Activated CD4-positive, alpha-beta T cell treated with anti-CD3 and anti-CD28 coated beads, Interleukin-2, amount 50 U/mL, for 24 hours (primary cell): ENCODE results near the gene RAB1B.
A peak's percentile ranks its signal among the peaks of the same experiment; 100 is the strongest.

Experiments
- DNase-seq, 2 donors: peaks; one replicate each; pipeline ENCODE4 v3.0.0-alpha.2; 2020; ENCODE audit warnings: low read depth in 1 of 2, low spot score in 1 of 2

Gene RAB1B

GRCh38 chr11:66282468-66283455 is 14.3 kb downstream of the RAB1B start:
- peak; percentile 97 for DNase-seq

DNA sequence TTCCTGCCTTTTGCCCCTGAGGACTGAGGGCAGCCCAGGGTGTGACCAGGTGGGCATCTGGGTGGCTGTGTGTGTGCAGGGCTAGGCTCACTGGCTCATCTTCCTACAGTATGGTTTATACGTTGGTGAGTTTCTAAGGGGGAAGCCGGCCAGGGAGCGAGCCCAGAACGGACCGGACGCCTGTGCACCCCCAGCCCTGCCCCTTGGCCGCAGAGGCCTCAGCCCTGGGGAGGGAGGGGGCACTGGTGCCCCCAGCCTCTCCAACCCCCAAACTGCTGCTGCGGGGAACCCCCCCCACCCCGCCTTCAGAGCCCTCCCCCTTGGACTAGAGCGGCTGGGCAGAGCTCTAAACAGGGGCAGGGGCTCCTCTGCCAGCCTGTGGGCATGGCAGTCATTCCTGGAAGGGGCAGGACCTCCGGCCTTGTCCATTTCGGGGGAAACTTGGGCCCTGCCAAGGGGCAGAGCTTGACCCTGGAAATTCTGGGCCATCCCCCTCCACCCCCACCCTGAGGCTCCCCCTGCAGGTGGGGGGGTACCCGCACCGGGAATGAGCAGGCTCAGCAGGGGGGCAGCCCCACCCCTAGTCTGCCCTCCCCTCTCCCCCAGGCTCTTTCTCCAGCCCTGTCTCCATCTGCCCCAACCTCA is 15.1 kb downstream of the RAB1B start:
- DNase-seq: no peak

DNA sequence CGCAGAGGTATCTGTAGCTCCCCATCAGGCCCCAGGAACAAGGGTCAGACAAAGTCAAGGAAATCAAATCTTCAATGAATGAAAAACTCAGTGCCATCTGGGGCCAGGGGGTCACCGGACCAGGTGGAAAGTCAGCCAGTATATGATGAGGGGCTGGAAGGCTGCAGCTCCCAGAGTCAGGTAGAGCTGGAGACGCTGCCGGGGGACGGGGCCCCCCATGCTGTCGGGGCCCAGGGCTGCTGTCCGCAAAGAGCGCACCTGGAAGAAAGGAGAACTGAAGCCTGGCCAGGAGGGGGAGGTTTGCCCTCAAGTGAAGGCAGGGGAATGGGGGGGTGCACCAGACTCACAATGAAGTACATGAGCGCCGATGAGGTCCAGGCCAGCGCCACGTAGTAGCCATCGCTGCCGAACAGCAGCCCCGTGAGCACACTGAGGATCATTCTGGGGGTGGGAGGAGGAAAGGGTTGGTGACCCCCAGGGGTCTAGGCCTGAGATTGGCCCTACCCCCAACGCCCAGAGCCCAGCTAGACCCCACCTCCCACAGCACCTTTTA is 16.2 kb downstream of the RAB1B start:
- no peak for DNase-seq

DNA sequence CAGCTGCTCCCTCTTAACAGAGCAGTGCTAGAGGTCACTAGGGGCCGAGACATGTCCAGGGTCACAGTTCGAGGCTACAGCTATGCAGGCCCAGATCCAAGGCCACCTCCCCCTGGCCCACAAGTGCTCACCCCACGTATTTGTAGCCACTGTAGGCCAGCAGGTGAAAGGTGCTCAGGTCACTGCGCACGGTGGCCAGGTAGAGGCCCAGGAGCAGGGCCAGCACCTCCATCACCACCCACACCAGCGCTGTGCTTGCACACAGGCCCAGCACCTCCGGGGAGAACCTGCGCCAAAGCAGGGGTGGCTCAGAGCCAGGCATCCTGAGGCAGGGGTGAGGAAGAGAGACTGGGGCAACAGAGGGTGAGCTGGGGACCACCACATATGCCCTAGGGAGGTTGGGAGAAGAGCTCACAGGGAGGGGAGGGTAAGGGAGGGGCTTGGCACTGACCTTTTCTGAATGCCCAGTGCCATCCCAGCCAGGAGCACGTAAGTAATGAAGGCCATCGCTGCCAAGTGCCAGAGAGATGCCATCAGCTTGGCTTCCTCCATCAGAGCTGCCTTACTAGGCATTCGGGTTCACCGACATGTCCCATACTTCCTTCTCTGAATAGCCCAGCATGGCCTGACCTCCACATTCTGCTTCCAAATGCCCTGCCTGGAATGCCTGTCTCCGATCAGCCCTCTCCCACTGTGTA is 17.0 kb downstream of the RAB1B start:
- no peak for DNase-seq

DNA sequence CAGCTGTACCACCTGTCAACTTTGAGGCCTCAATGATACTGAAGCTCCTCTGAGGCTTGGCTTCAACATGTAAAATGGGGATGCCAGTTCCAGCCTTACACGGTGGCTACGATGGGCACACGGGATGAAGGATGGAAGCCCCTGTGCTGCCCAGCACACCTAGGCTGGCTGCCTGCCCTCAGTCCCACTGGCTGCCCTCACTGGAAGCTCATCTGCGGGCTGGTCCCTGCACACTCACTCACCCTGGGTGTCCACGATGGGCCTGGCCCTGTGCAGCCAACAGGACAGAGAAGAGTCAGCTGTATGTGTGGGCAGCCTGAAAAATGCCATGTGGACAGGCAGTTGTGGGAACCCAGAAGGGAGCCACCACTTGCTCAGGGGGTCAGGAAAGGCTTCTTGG is 18.3 kb downstream of the RAB1B start:
- DNase-seq: no peak

- DNase-seq: no peak
Measured at GRCh38 chr11:66287211-66287888, 18.9 kb downstream of the RAB1B start.

DNA sequence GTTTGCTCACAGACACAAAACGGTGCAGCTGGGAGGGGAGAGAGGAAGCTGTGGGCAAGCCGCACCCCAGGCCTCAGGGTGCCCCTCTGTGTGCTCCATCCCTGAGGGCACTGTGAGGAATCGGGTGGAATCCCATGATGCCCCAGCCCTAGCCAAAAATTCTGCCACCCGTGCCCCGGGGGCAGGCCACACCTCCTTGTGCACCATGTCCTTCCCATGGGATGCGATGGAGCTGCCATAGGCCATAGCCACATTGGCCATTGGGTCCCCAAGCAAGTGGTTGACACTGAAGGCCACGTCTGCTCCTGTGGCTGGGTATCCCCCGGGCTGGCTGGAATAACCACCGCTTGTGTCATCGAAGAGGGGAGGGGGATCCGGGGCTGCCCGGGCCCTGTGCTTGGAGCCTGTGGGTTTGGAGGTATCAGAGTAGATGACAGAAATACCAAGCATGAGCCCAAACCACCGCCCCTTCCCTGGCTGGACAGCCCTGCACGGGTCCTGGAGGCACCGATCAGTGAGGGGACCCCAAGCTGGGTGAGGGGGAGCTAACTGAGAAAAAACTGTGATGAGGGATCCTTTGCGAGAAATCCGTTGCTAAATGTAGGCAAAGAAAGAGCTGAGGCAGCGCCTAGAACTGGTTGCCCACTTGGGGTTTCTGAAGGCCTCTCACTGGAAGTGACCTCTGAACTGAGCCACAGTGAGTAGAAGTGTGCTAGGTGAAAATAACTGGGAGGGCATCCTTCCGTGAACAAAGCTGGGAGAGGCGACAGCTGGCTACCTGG is 19.6 kb downstream of the RAB1B start:
- DNase-seq: no peak

DNA sequence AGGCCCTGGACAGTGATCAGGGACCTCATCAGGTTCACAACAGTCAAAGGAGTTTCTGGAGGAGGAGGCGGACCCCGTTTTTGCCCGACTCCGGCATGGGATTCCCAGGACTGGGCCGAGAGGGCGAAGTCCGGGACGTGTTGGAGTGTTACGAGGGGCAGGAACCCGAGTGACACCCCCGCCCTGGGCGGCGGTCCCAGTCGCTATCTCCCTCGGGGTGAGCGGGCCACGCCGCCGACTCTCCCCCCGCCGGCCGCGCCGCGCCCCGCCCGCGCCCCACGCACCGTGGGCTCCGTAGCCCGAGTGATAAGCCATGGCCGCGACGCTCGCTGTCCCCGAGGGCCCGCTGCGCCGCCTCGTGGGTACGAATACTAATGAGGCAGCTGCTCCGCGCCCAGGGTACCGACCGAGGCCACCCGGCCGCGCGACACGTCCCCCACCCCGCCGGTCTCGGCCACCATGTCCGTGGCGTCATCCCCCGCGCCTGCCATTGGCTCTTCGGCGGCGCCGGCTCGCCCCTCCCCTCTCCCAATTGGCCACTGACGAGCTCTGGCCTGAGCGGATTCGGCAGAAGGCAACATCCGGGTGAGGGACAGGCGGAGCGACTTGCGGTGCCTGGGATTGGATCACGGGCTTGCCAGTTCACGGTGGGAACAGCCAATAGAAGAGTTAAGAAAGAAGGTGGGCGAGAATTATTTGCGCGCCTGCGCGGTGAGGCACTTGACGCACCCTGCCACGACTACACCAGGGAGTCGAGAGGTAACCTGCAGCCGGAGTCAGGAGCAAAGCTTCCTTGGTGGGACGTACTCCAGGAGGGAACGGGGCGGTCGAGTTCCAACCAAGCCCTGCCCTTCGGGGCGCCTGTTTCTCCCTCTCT is 20.5 kb downstream of the RAB1B start, which contains the start of gene YIF1A:
YIF1A (minus strand) TSS at position 473 of the 877 bp plus-strand sequence; CDS start at position 315, 158 bp downstream.
- DNase-seq: peak; percentile 91 to 99

DNA sequence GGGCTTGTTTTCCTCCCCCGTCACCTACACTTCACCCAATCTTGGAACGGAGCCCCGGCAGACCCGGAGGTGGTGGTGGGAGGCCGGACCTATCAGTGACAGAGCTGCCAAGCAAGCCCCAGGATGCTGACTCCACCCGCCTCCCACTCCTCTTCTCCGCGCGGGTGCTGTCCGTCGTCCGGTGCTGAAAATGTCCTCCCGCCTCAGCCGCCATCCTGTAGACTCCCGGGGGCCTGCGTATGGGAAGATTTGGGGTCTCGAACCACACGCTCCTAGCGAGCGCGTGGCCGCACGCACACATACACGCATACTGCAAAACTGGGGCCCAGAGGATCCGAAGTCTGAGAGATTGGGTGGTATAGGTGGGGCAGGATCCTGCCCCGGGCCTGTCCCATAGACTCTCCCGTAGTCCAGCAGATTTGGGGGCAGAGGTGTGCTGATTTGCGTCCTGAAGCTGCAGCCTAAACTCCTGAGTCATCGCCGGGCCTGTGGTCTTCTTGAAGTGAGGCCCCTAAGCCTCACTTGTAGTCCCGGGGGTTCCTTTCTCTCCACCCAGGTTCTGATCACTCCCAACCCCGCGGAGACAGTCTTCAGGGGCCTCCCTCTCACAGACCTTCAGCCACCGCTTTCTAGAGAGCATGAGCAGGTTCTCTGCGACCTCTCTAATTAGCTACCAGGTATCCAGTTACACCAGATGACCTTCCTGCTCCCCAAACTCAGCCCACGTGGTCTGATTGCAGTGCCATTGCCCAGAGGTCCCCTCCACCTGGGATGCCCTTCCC is 21.3 kb downstream of the RAB1B start:
- peak in 1 of 2 donors; percentile 76 for DNase-seq

GRCh38 chr11:66290330-66290621 is 21.8 kb downstream of the RAB1B start:
- no peak for DNase-seq

DNA sequence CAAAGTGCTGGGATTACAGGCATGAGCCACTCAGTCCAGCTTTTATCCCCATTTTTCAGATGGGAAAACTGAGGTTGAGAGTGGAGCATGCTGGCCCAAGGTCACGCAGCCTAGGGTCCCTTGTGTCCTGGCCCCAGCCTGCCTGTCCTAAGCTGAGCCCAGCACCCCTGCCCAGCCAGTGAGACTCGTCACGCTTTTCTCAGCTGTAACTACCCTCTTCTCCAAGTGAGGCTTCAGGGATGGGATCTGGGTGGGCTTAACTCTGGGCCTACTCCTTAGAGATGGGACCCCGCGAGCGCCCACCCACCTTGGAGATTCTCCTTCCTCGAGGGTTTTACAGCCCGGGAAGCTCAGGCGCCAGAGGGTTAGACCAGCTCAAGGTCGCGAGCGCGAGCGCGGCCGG is 22.9 kb downstream of the RAB1B start:
- DNase-seq: no peak

DNA sequence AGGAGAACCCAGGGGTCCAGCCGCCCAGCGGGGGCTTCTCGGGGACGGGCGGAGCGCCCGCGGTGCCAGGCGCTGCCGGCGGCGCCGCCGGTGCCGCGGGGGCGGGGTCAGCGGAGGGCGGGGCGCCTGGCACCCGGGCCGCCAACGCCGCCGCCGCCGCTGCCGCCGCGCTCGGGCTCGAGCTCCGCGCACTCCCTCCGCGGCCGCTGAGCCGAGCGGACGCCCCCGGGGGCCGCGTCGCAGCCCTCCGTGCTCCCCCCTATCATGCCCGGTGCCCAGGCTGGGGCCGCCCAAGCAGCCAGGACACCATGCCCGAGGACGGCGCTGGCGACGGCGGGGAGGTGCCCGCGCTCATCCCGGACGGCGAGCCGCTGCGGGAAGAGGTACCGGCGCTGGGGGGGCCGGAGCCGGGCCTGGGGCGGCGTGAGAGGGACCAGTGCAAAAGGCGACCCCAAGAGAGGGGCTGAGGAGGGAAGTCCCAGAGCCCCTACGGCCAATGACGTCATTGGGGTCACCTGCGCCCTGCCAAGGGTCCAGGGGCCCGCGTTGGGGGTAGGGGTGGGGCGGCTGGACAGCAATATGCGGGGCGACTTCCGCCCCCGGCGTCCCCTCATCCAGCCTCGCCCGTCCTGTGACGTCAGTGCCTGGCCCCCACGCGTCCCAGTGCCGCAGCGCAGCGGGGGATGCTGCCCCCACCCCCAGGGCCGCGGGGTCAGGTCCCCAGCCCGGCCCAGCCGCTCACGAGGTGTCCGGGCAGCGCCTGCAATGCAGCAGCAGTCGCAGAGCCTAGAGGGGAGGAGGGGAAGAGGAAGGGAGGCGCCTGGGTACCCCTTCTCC is 23.5 kb downstream of the RAB1B start, which contains the start of gene TMEM151A:
TMEM151A (plus strand) TSS at position 189 of the 837 bp plus-strand sequence; CDS start at position 309, 120 bp downstream.
- no peak for DNase-seq

GRCh38 chr11:66292543-66293332 is 24.3 kb downstream of the RAB1B start:
- DNase-seq: no peak

DNA sequence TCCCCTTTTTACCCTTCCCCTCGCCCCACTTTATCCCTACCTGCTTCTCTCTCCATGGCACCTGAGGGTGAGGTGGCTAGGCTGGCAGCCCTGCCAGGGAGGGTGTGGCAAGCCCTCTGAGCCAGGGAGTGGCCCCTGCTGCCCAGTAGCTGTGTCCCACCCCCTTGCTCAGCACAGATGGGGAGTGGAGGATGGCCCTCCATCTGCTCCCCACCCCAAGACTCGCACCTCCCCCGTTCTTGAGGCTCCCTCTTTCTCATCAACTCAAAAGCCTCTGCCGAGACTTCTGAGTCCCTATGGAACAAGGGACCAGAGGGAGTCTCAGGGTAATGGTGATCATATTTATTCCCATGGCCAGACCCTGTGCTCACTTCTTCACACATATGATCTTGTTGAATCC is 24.9 kb downstream of the RAB1B start:
- no peak for DNase-seq

DNA sequence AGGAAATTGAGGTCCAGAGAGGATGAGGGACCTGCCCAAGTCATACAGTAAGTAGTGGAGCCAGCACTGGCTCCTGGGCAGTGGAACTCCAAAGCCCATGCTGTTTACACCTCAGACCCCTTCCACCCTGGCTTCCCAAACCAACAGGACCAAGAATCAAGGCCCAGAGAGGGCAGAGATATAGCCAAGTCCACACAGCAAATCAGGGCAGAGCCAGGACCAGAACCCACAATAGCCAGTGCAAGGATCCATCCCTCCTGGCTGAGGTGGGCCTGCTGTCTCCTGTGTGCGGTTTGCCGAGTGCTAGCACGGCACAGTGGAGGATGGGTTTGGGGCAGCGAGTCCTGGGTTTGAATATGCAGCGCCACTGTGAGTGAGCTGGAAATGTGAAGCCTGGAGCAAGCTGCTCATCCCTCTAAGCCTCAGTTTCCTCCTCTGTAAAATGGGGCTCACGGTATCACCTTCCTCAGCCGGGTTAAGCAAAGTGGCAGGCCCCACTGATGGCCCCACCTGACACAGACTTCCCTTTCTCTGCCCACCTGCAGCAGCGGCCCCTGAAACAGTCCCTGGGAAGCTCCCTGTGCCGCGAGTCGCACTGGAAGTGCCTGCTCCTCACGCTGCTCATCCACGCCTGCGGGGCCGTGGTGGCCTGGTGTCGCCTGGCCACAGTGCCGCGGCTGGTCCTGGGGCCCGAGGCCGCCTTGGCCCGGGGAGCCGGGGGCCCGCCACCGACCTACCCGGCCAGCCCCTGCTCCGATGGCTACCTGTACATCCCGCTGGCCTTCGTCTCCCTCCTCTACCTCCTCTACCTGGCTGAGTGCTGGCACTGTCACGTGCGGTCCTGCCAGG is 25.6 kb downstream of the RAB1B start:
- no peak for DNase-seq
